ENCODE measurements around the gene RNF4.

Gene RNF4

GRCh38 chr4:2438822-2439718, 29.8 kb upstream of the RNF4 start:
- no peak for FAIRE-seq

- no peak for FAIRE-seq
Observed at GRCh38 chr4:2441393-2442174, 27.3 kb upstream of the RNF4 start.

GRCh38 chr4:2442175-2442993, 26.5 kb upstream of the RNF4 start:
- FAIRE-seq, result no peak

- no peak for FAIRE-seq
Observed at GRCh38 chr4:2443061-2443730, 25.7 kb upstream of the RNF4 start.

GRCh38 chr4:2443956-2444740, 24.8 kb upstream of the RNF4 start:
- FAIRE-seq, result no peak

GRCh38 chr4:2445130-2445529, 23.8 kb upstream of the RNF4 start:
- no peak for FAIRE-seq

GRCh38 chr4:2445571-2445970, 23.3 kb upstream of the RNF4 start:
- FAIRE-seq, result no peak

GRCh38 chr4:2446656-2447564, 22.0 kb upstream of the RNF4 start:
- no peak for FAIRE-seq

GRCh38 chr4:2448589-2448988, 20.3 kb upstream of the RNF4 start:
- no peak for FAIRE-seq

- no peak for FAIRE-seq
Observed at GRCh38 chr4:2449051-2449450, 19.9 kb upstream of the RNF4 start.

GRCh38 chr4:2449511-2450392, 19.2 kb upstream of the RNF4 start:
- FAIRE-seq, result no peak

GRCh38 chr4:2450394-2451035, 18.4 kb upstream of the RNF4 start:
- no peak for FAIRE-seq

GRCh38 chr4:2451036-2451520, 17.8 kb upstream of the RNF4 start:
- no peak for FAIRE-seq

GRCh38 chr4:2451821-2452785, 16.8 kb upstream of the RNF4 start:
- FAIRE-seq, result no peak

- no peak for FAIRE-seq
Observed at GRCh38 chr4:2457481-2458295, 11.2 kb upstream of the RNF4 start.

Data from colon (tissue), 2 donors.